T-cell (primary cell): ENCODE results near the gene SLC25A38. TPM values are rescaled to one million over a fixed set of nuclear protein-coding genes. Genes with fewer than 3 reads are reported as not detected.
A peak's percentile ranks its signal among the peaks of the same experiment; 100 is the strongest.

Experiments
- ATAC-seq, 4 experiments: fragments of 200-7000 bp in 3 of 4; fragments of 150-1000 bp in 1 of 4; cut with Tn5 transposase; replicated peaks in 1 of 4; 1 replicate in 3 of 4; 2 replicates in 1 of 4; pipeline ENCODE4 v1.10.0; 2021; ENCODE audit warnings: moderate library complexity in 3 of 4, mild to moderate bottlenecking in 2 of 4, moderate number of reproducible peaks in 1 of 4
- CTCF ChIA-PET, 2 donors: fragments of 300-600 bp; sonication (Branson Sonifier 250); formaldehyde crosslinking; loops; one replicate each; lab custom pipeline; 2022; ENCODE audit warnings: antibody characterized with exemption in 2 of 2; lab: Charles Lee
- POLR2A ChIA-PET, 2 donors: fragments of 300-600 bp; sonication (Branson Sonifier 250); formaldehyde crosslinking; loops; one replicate each; lab custom pipeline; 2022; ENCODE audit warnings: antibody characterized with exemption in 2 of 2; lab: Charles Lee
- DNase-seq, 35 experiments: peaks; one replicate each; pipeline versions ENCODE4 v3.0.0 to v3.0.0-alpha.2; 2013 to 2023
- H3K27ac ChIP-seq: one replicate; pipeline ENCODE4 v1.5.1; 2013; ENCODE audit warnings: low read length
- H3K27me3 ChIP-seq, 2 experiments: replicated peaks in 1 of 2; 1 replicate in 1 of 2; 2 replicates in 1 of 2; pipeline versions ENCODE4 v1.6.1 to v1.7.0; 2013; ENCODE audit warnings: low read length in 1 of 2, mixed read lengths in 1 of 2; ENCODE audit not compliant: control insufficient read depth in 2 of 2, insufficient read depth in 2 of 2; ENCODE audit errors: extremely low read depth in 1 of 2
- H3K36me3 ChIP-seq, 2 donors: 1 replicate in 1 of 2; 2 replicates in 1 of 2; pipeline versions ENCODE4 v1.6.1 to v1.7.0; 2013; ENCODE audit warnings: low read length in 1 of 2; ENCODE audit not compliant: control insufficient read depth in 2 of 2, insufficient read depth in 1 of 2; ENCODE audit errors: extremely low read depth in 1 of 2
- H3K4me1 ChIP-seq, 2 experiments: 1 replicate in 1 of 2; 2 replicates in 1 of 2; pipeline versions ENCODE4 v1.6.1 to v1.7.0; 2013; ENCODE audit warnings: low read length in 2 of 2, mixed read lengths in 1 of 2; ENCODE audit not compliant: insufficient read depth in 2 of 2, control insufficient read depth in 1 of 2; ENCODE audit errors: extremely low read depth in 1 of 2
- H3K4me3 ChIP-seq, 2 donors: 1 replicate in 1 of 2; 2 replicates in 1 of 2; pipeline versions ENCODE4 v1.5.1 to v1.7.0; 2013; ENCODE audit warnings: mild to moderate bottlenecking in 2 of 2, low read length in 1 of 2, moderate library complexity in 1 of 2; ENCODE audit not compliant: control insufficient read depth in 1 of 2; ENCODE audit errors: extremely low read depth in 1 of 2
- H3K9me3 ChIP-seq: 2 replicates; pipeline ENCODE4 v1.7.0; 2013
- H3K27ac Mint-ChIP-seq, 2 donors: one replicate each; pipeline ENCODE4 v1.8.0; 2020 to 2021; ENCODE audit warnings: mild to moderate bottlenecking in 2 of 2, mixed read lengths in 2 of 2
- H3K27me3 Mint-ChIP-seq, 2 donors: one replicate each; pipeline ENCODE4 v1.8.0; 2021 to 2022; ENCODE audit warnings: mixed read lengths in 2 of 2
- H3K36me3 Mint-ChIP-seq: one replicate; pipeline ENCODE4 v1.8.0; 2021; ENCODE audit warnings: mixed read lengths
- H3K4me1 Mint-ChIP-seq, 3 donors: one replicate each; pipeline ENCODE4 v1.8.0; 2020 to 2022; ENCODE audit warnings: mixed read lengths in 3 of 3, mild to moderate bottlenecking in 1 of 3
- H3K4me3 Mint-ChIP-seq, 3 donors: one replicate each; pipeline ENCODE4 v1.8.0; 2020 to 2022; ENCODE audit warnings: mild to moderate bottlenecking in 3 of 3, mixed read lengths in 3 of 3, moderate library complexity in 3 of 3
- H3K9me3 Mint-ChIP-seq, 3 donors: one replicate each; pipeline ENCODE4 v1.8.0; 2020 to 2022; ENCODE audit warnings: mixed read lengths in 3 of 3
- WGBS: methylation state at CpG from one replicate; pipeline ENCODE4 v1.1.5; 2013; ENCODE audit warnings: missing lambda C conversion rate; ENCODE audit not compliant: insufficient coverage; 5-methylcytosine and 5-hydroxymethylcytosine counted together
- total RNA-seq, 35 experiments: library from RNA in 6 of 35; stranded (reverse) in 6 of 35; fragments of 120-200 nt in 1 of 35; gene quantifications; one replicate each; pipeline versions ENCODE4 v1.2.1 to v1.2.4 and lab custom pipeline; 2013 to 2026

SLC25A38 gene
- total RNA-seq, 5 donors from 2014 or later (not counting 1 experiment from before 2014, with no cell fraction given): 40.2 to 53.6 (median 46.5) TPM

- no peak overlapping the region for H3K27ac ChIP-seq
- Mint-ChIP-seq H3K27me3 (peaks cover 0 to 1% of the 10 kb centered on the region in 2 donors), H3K4me1 (peaks cover 17 to 22% (median 21%) of the 10 kb centered on the region in 3 donors), H3K9me3 (no peaks in the 10 kb centered on the region), H3K36me3 (no peaks in the 10 kb centered on the region), H3K27ac (no peak overlapping the region), H3K4me3 (no peak overlapping the region)
- H3K4me1 ChIP-seq: peaks cover 4 to 14% of the 10 kb centered on the region in 2 experiments
- no peaks in the 10 kb centered on the region for H3K27me3 ChIP-seq
- DNase-seq: no peak
- H3K36me3 ChIP-seq: no peaks in the 10 kb centered on the region
- no peak overlapping the region for H3K4me3 ChIP-seq
- POLR2A ChIA-PET: no interaction called here
- no peak for ATAC-seq
- CTCF ChIA-PET: no interaction called here
- no peaks in the 10 kb centered on the region for H3K9me3 ChIP-seq
These were observed 39.4 kb upstream of the SLC25A38 start for GRCh38 chr3:39343760-39344159.

GRCh38 chr3:39344746-39345344, 38.3 kb upstream of the SLC25A38 start:
- ATAC-seq (no peak), DNase-seq (no peak)
- Mint-ChIP-seq H3K27me3 (no peaks in the 10 kb centered on the region), H3K4me3 (no peak overlapping the region), H3K9me3 (no peaks in the 10 kb centered on the region), H3K36me3 (no peaks in the 10 kb centered on the region), H3K27ac (no peak overlapping the region), H3K4me1 (peaks cover 18 to 22% (median 21%) of the 10 kb centered on the region in 3 donors)
- peaks cover 4 to 14% of the 10 kb centered on the region in 2 experiments for H3K4me1 ChIP-seq
- ChIA-PET POLR2A (no interaction called here), CTCF (no interaction called here)
- no peak overlapping the region for H3K27ac ChIP-seq
- no peaks in the 10 kb centered on the region for H3K27me3 ChIP-seq
- H3K4me3 ChIP-seq: no peak overlapping the region
- H3K36me3 ChIP-seq: no peaks in the 10 kb centered on the region
- no peaks in the 10 kb centered on the region for H3K9me3 ChIP-seq

- Mint-ChIP-seq H3K27ac (peak overlapping the region; percentile 50 to 56), H3K36me3 (no peaks in the 10 kb centered on the region), H3K4me3 (peak overlapping the region in 1 of 3 donors; percentile 39), H3K27me3 (no peaks in the 10 kb centered on the region), H3K9me3 (no peaks in the 10 kb centered on the region), H3K4me1 (peaks cover 30 to 37% (median 30%) of the 10 kb centered on the region in 3 donors)
- ATAC-seq: peak; percentile 32 to 59 (median 46)
- DNase-seq: no peak
- H3K9me3 ChIP-seq: no peaks in the 10 kb centered on the region
- WGBS: no CpG with 5 or more reads among the region's 2 CpGs
- H3K27ac ChIP-seq: no peak overlapping the region
- H3K4me1 ChIP-seq: peaks cover 9 to 31% of the 10 kb centered on the region in 2 experiments
- ChIA-PET CTCF (interaction anchor here (0.5 to 1.1 kb wide), 2 partner anchors 32 to 124 kb away, joined by 3 to 4 read pairs; no protein-coding TSS in a partner anchor), POLR2A (interaction anchor here in 1 of 2 donors (0.6 to 1.1 kb wide), 3 partner anchors 13 to 1894 kb away, joined by 3 to 6 read pairs (median 4); no protein-coding TSS in a partner anchor)
- H3K27me3 ChIP-seq: no peaks in the 10 kb centered on the region
- no peak overlapping the region for H3K4me3 ChIP-seq
- no peaks in the 10 kb centered on the region for H3K36me3 ChIP-seq
These were observed 36.2 kb upstream of the SLC25A38 start for GRCh38 chr3:39346785-39347585.

GRCh38 chr3:39347586-39347876, 35.6 kb upstream of the SLC25A38 start:
- 86% methylated on average over 1 of the region's 3 CpGs for WGBS
- H3K27ac Mint-ChIP-seq: peak overlapping the region; percentile 32 to 50

GRCh38 chr3:39349080-39349479, 34.1 kb upstream of the SLC25A38 start:
- Mint-ChIP-seq H3K4me1 (peaks cover 30 to 37% (median 30%) of the 10 kb centered on the region in 3 donors), H3K9me3 (no peaks in the 10 kb centered on the region), H3K36me3 (no peaks in the 10 kb centered on the region), H3K27ac (peak overlapping the region; percentile 10 to 60), H3K4me3 (no peak overlapping the region), H3K27me3 (no peaks in the 10 kb centered on the region)
- ATAC-seq (no peak), DNase-seq (no peak)
- Histone ChIP-seq H3K4me1 (peaks cover 9 to 31% of the 10 kb centered on the region in 2 experiments), H3K27me3 (no peaks in the 10 kb centered on the region), H3K4me3 (no peak overlapping the region), H3K9me3 (no peaks in the 10 kb centered on the region), H3K27ac (no peak overlapping the region), H3K36me3 (no peaks in the 10 kb centered on the region)
- ChIA-PET CTCF (no interaction called here), POLR2A (no interaction called here)
- no CpG with 5 or more reads among the region's 3 CpGs for WGBS

More at GRCh38 chr3:39347586-39347876, 35.6 kb upstream of the SLC25A38 start:
- Mint-ChIP-seq H3K9me3 (no peaks in the 10 kb centered on the region), H3K4me3 (peak overlapping the region in 1 of 3 donors; percentile 39), H3K4me1 (peaks cover 30 to 37% (median 30%) of the 10 kb centered on the region in 3 donors), H3K27me3 (no peaks in the 10 kb centered on the region), H3K36me3 (no peaks in the 10 kb centered on the region)
- Histone ChIP-seq H3K4me3 (no peak overlapping the region), H3K27me3 (no peaks in the 10 kb centered on the region), H3K4me1 (peaks cover 9 to 31% of the 10 kb centered on the region in 2 experiments), H3K9me3 (no peaks in the 10 kb centered on the region), H3K27ac (no peak overlapping the region), H3K36me3 (no peaks in the 10 kb centered on the region)
- POLR2A ChIA-PET: interaction anchor here in 1 of 2 donors (0.6 to 1.1 kb wide), 2 partner anchors 13 to 28 kb away, joined by 3 to 6 read pairs; no protein-coding TSS in a partner anchor
- DNase-seq: no peak
- CTCF ChIA-PET: interaction anchor here (0.5 to 1.1 kb wide), 2 partner anchors 32 to 123 kb away, joined by 3 to 4 read pairs; no protein-coding TSS in a partner anchor
- ATAC-seq: peak in 1 of 4 experiments; percentile 25

- WGBS: 90% methylated on average over 3 of the region's 5 CpGs
- no peak overlapping the region for H3K27ac ChIP-seq
- ATAC-seq (peak in 3 of 4 experiments; percentile 23 to 56 (median 53)), DNase-seq (peak in 1 of 35 experiments; percentile 16)
- ChIA-PET CTCF (interaction anchor here in 1 of 2 donors (0.6 kb wide), 1 partner anchor 255 kb away, joined by 3 read pairs; no protein-coding TSS in a partner anchor), POLR2A (no interaction called here)
- no peaks in the 10 kb centered on the region for H3K27me3 ChIP-seq
- H3K9me3 ChIP-seq: no peaks in the 10 kb centered on the region
- no peak overlapping the region for H3K4me3 ChIP-seq
- Mint-ChIP-seq H3K4me1 (peaks cover 30 to 37% (median 32%) of the 10 kb centered on the region in 3 donors), H3K27me3 (peaks cover 0 to 3% of the 10 kb centered on the region in 2 donors), H3K36me3 (no peaks in the 10 kb centered on the region), H3K4me3 (no peak overlapping the region), H3K27ac (peak overlapping the region; percentile 56 to 60), H3K9me3 (no peaks in the 10 kb centered on the region)
- no peaks in the 10 kb centered on the region for H3K36me3 ChIP-seq
- peaks cover 9 to 31% of the 10 kb centered on the region in 2 experiments for H3K4me1 ChIP-seq
These were observed 32.5 kb upstream of the SLC25A38 start for GRCh38 chr3:39350714-39351113.
